ENCODE data around the gene METTL6.
"Not testable (repeated sequence)": the region's sequence is repeated elsewhere in the genome, so short reads cannot be mapped to it uniquely, and the experiment has no call there.

METTL6 gene

DNA sequence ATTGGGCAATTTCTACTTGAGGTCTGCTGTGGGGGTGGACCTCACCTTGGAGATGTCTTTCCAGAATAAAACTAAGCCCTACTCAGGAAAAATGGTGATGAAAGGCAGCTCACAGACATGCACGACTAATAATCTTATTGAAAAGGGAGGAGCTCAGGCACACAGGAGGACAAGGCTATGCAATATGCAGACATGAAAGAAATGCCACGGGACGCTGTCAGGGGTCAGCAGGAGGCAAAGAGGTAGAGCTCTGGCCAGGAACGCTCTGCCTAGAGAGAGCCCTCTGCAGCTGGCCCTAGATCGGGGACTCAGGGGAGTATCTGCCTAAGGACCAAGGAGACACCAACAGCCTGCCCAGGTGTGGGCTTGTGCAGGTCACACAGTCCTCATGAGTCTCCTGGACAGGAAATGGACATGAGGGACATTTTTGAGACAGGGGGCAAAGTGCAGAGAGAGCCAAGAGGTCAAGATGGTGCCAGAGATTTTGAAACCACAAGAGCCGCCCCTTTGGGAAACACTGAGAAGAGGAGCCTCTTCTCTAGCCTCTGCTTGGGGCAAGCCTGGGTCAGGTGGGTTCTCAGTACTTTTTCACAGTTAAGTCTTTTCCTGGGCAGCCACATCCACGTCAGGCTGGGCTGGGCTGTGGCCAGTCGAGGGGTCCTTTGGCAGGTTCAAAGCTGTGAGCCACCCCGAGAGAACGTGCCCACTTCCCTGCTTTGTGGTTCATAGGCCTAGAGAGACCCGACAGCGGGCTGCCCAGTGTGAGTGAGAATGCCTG is 23.3 kb upstream of the METTL6 start:
- DNase-seq = no peak

DNA sequence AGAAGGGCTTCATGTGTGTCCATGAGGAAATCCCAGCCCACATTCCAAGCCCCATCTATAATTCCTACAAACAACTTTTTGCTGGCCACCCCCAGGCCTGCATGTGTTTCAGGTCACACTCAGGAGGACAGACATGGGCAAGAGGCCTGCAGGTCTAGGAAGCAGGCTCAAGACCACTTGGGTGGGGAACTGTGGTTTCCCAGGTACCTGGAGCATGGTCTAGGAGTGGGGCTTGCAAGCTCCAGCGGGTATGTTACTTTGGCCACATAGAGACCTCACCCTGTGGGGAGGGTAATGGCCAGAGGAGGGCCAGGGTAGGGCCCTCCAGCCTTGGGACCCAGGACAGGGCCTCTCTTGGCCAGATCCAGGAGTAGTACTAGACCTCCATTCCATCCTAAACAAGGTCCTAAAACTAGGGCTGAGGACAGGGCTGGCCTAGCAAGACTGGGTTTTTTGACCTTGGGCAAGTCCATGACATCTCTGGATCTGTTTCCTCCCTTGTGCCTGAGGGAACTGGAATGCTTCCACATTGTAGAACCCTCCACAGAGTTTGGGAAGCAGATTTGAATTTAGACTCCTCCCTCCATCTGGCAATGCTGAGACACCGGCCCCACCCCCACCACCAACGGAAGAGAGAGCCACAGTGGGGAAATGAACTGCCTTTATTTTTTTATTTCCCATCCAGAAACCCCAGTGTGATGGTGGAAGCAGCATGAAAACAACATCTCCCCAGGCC is 22.3 kb upstream of the METTL6 start:
- DNase-seq = no peak

DNA sequence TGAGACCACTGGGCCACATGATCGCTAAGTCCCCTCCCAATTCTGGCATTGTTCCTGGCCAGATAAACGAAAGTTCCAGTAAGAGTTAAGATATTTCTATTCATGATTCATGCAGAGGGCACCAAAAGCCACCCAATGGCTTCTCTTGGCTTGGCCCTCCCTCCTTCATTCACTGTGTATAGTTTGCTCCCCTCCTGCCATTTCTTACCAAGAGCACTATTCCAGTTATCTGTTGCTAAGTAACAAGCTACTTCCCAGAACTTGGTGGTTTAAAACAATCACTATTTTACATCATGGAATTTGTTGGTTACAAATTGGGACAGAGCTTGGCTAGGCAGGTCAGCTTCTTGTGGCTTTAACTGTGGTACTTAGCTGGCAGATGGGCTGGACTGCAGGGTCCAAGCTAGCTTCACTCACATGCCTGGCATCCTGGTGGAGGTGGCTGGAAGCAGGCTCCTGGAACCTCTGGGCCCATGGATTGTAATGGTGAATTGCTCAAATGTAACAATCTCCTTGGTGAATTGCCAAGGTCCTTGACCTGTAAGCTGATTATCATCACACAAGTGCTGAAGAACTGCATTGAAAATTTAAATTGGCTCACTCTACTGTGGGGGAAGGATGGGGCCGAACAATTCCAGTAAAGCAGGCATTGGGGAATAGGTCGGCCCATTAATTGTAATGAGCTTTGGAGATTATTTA is 16.6 kb upstream of the METTL6 start:
- DNase-seq = no peak

DNA sequence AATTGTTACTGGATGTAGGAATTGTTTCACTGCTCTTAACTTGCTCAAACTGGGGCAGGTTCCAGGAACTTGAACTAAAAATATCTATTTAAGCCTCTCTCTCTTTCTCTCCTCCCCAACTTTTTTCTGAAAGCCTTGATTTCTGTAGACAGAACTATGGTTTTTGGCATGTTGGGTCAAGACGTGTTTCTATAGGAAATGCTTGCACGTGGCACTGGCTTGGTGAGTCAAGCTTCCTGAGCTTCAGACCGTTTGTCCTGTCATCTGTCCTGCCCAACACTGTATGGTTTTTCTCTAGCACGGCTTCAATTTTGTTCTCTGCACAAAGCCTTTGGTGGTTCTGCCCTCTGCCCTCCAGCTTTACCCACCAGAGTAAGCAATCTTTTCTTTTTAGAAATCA is 13.5 kb upstream of the METTL6 start:
- peak; percentile 63 to 82 (median 70) for DNase-seq

DNA sequence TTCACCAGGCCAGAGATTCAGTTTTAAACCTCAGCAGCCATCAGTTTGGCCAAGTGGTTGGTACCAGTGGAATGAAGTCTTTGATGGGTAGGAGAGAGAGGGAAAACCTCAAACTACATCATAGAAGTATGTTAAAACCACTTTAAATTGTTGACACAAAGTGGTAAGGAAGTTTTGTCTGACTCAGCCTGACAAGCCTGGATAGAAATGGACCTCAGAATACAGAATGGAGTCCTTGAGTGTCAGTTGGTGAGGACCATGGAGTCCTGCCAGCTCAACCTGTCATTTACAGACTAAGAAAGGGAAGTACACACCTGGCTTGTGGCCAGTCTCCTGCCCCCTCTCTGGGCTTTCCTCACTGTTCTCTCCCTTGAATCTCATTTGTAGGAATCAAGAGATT is 12.1 kb upstream of the METTL6 start:
- DNase-seq = peak in 2 of 4 experiments; percentile 17 to 38

DNA sequence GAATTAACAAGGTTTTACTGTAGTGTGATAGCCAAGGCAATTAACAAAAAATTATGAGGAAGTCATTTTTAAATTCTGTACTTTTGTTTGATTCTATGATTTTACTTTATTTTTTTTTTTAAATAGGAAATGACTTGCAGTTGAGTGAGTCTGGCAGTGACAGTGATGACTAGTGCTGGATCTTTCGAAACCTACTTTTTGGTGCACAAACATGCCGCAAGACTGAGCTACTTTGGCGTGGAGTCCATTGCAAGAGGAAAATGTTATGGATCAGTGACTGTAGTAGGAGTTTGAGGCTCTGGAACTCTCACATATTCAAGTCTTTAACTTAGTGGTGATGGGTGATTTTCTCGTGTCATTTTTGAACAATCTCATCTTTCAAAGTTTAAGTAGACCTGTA is 11.6 kb upstream of the METTL6 start:
- peak; percentile 59 to 82 (median 72) for DNase-seq

DNA sequence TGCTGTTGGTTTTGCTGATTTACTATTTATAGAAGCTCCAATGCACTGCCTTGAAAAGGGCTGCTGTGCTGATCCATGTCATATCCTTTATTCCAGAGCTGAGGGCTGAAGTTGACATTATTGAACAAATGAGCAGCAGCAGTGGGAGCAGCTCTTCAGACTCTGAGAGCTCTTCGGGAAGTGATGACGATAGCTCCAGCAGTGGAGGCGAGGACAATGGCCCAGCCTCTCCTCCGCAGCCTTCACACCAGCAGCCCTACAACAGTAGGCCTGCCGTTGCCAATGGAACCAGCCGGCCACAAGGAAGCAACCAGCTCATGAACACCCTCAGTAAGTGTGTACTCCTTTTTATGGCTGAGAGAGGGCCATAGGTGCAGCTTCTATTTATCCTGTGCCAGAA is 8.9 kb upstream of the METTL6 start:
- DNase-seq = no peak

DNA sequence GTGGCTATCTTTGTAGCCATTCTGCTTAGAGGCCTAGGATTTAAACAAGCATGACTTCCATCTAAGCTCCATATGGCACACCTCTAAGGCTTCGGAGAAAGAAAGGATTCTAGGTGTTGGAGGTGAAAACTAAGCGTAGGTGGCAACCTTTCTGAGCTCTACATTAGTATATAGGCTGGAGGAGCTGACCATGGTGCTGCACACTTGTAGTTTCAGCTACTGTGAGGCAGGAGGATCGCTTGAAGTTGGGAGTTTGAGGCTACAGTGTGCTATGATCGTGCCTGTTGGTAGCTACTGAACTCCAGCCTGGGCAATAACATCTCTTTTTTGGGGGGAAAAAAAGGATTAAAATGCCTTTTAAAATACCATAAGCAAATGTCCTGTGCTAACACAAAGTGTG is 7.4 kb upstream of the METTL6 start:
- DNase-seq = no peak

DNA sequence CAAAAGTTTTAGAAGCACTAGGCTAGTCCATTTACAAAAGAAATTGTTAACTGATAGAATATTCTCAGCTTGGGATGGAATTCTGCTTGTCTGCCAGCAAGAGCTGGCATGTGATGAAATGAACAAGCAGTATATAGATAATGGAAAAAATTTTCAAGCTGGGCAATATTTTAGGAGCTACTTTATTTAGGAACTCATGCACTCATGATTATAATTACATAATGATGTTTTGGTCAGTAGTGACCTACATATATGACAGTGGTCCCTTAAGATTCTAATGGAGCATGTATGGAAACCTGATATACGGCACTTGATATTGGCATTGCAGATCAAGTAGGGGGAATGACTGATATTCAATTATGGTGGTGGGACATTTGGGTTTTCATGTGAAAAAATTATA is 6.2 kb upstream of the METTL6 start:
- DNase-seq = no peak

DNA sequence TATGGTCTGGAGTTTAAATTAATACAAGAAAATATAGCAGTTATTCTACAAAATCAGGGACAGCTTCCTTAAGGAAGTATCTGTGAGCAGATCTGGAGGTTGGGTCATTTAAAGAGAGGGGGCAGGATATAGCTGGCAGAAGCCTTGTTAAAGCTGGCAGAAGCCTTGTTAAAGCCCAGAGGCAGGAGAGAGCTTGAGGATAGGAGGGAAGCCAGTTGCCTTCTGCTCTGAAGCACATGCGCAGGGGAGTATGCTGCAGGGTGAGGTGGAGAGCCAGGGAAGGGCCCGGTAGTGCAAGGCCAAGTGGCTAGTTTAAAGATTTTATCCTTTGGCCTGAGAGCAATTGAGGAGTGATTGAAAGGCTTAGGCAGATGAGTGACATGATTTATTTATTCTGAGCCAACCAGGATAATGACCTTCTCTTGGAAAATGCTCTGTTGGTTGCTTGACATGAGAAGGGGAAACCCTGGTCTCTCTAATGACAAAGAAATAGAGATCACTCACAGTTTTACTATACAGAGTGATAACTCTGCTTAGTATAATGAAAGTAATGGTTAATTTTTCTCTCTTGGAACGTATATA is 4.0 kb upstream of the METTL6 start:
- peak in 3 of 4 experiments; percentile 19 to 32 (median 19) for DNase-seq

DNA sequence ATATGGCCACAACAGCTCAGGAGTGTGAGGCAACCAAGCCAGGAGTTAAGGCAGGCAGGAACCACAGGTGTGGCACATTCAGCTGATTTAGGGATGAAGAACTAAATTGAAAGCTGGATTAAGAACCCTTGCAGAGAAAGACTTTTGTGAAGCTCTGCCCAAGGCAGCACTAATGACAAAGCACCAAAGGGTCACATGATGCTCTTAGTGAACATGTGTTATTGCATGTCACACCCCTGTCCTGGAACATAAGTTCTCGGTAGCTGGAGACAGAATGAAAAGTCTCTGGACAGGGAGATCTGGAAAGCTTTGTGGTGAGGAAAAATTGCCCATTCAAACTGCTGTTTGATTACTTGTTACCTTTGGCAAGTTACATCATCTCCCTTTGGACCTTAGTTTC is 3.3 kb upstream of the METTL6 start:
- no peak for DNase-seq

DNA sequence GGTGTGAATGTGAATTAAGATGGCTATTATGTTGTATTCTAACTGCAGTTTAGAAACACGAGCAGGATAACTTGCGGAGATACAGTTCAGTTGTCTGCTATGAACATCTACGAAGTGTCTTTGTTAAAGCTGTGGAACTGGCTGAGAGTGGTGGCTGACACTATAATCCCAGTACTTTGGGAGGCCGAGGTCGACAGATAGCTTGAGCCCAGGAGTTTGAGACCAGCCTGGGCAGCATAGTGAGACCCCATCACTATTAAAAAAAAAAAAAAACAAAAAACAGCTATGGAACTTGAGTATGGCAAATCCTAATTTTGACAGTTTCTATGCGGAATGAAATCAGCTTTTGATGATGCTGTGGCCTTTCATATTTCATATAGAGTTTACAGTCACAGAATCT is 1.7 kb upstream of the METTL6 start:
- no peak for DNase-seq

DNA sequence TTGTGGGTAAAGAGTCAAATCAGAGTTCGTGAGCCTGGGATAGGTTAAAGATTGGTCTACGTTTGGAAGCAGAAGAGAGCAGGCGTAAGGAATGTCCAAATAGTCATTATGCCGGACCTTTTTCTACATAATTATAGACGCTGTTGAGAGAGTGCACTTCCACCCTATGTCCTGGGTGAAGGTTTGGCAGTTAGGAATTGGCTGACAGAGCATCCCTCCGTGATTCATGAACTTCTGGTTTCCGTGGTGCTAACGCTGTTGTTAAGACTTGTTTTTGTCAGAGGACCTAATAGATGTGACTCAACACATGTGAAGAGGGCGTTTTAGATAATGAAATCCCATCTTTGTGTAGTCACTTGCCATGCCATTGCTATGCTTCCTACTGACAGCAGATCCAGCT is 1.2 kb upstream of the METTL6 start:
- DNase-seq = peak; percentile 77 to 93 (median 81)

DNA sequence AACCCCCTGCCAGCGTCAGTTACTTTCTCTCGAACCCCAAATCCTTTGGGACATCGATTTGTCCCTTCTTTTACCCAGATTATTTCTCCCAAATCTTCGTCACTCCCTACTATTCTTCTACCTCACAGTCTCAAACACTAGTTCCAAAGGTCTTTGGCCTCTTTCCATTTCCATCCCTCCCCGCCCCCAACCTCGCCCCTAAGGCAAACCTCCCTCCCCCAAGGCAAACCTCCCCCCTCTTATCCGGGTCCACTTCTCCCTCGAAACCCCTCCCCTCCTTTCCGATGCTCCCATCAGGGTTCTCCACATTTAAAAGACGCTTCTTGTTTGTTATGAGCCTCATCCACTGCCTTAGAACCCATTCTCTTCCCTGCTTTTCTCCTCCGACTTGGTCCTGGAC is 637 bp upstream of the METTL6 start:
- DNase-seq = peak; percentile 26 to 41 (median 36)

DNA sequence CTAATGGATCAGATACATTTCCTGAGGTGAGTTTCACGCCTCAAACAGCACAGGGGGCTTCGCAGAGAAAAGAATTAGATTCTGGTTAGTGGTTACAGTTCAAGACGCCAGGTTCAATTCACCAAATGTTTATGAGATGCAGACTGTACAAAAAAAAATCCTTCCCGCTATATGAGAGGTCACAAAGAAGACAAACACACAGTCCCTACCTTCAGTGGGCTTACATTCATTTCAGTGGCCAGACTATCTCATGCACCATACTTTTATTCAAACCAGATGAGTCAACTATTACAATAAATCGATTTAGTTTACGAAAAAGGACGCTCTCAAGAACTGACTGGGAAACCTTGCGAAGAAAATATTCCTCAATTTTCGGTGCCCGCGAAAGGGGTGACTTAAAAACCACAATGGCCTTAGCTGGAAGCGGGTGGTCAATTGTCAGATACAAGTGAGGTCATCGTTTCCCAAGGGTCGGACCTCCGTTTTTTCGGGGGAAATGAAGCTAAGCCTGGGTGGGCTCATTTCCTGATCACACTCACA is 695 bp downstream of the METTL6 start:
- DNase-seq = no peak

DNA sequence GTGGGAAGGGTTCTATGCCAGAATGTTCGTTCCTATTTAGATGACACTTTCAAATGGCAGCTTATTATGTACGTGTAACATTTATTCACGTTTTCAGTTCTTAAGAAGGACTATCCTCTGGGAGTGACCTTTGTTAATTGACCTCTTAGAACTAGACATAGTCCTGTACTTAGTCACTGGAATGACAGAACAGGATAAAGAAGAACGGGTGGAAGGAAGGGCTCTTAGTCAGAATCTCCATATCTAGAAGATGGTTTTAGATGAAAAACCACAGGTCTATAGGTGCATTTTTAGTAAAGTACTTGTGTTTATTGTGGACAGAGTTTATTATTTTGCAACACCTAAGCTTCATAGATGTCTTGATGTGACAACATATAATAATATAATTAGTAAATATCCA is 6.5 kb downstream of the METTL6 start:
- no peak for DNase-seq

DNA sequence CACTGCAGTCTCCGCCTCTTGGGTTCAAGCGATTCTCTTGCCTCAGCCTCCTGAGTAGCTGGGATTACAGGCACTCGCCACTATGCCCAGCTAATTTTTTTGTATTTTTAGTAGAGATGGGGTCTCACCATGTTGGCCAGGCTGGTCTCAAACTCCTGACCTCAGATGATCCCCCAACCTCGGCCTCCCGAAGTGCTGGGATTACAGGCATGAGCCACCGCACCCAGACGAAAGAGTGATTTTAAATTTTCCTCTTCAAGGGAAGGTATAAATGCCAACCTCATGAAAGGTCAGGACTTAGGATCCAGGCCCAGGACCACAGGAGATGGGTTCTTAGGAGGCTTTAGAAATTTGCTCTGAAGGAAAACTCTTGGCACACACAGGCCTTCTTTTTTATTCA is 16.4 kb downstream of the METTL6 start:
- DNase-seq = not testable (repeated sequence)

DNA sequence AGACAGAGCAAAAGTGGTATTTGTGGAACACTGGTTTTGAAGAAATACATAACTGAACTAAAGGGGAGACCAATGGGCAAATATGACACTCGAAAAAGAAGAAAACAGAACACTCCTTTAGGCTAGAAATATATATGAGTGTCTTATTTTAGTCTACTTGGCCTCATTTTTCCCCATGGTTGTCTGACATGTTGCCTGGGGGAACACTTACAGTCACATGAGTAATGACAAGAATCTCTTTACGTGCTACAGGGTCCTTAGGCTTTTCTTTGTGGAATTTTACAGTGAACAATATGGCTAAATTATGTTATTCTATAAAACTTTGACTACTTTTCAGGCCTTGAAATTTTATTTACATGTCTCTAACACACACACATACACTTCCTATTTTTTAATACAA is 17.6 kb downstream of the METTL6 start:
- DNase-seq = no peak

DNA sequence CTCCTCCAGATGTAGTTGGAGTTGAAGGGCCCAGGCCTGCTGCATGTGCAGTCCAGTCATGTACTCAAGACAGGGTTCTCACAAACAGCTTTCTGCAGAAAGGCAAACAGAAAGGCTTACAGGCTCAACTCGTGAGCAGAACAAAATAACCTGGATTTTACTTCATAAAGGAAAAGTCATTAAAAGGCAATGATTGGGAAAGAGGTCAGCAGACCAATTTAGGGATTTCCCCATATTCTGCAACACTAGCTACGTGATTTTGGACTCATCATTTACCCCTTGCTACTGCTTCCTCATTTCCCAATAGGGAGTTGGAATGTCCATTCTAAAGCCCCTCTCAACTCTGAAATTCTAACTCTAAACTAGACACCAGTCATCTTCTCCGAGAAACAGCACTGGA is 18.1 kb downstream of the METTL6 start:
- peak; percentile 77 to 94 (median 84) for DNase-seq

DNA sequence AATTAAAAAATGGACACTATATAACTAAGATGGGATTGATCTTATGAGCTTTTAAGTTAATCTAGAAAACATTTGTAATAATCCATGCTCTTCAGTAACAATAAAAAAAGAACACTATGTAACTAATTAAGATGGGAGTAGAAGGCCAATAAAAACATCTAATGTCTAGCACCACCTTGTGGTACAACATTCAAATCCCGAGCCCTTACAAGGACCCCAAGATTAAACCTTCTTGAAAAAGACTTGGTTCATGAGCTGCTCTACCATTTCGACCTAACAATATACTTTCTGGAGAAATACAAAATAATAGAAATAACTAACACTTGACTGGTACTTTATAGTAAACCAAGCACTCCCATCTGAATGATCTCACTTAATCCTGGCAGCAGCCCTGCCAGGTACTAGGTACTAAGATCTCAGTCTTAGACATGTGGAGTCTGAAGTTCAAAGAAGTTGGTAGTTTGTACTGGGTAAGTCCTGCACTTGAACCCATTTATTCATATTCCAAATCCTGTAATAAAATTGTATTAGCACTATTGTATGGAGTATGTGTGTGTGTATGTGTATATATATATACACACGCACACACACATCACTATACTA is 21.8 kb downstream of the METTL6 start:
- peak; percentile 47 to 82 (median 68) for DNase-seq

DNA sequence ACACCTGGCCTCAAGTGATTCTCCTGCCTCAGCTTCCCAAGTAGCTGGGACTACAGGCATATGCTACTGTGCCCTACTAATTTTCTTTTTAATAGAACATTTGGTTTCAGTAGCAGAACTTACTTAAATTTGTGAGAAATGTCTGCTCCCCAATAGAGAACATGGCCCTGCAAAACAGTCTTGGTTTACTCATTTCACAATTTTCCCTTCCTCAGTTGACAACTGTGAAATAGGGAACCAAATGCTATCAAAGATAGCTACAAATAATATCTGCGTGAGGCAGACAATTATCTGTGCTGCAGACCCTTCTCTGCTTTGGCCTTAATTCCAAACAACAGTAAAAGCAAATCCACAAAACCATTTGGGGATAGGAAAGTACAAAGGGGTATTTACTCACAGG is 22.6 kb downstream of the METTL6 start:
- peak in 3 of 4 experiments; percentile 22 to 66 (median 54) for DNase-seq

DNA sequence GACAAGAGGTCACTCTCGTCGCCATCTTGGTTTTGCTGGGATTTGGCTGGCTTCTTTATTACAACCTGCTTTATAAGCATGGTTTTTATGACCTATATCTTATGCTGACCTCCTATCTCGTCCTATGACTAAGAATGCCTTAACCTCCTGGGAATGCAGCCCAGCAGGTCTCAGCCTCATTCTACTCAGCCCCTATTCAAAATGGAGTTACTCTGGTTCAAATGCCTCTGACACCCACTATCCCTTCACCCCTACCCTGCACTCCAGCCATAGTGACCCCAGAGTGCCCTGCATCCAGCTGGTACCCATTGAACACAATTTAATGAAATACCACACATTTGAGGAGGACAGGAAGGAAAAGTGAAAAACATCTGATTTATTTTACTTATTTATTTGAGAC is 23.4 kb downstream of the METTL6 start:
- DNase-seq = no peak

All from suppressor macrophage (primary cell).